Subcutaneous adipose tissue (tissue), 4 donors: ENCODE data around the gene KRT33A. TPM values are rescaled to one million over a fixed set of nuclear protein-coding genes. Genes with fewer than 3 reads are reported as not detected.

ENCODE experiments used
- CTCF ChIP-seq: fragments of 450-650 bp; IDR thresholded peaks from one replicate; pipeline ENCODE4 v1.5.1; 2016; ENCODE audit warnings: low read depth, mild to moderate bottlenecking, control low read depth, antibody characterized with exemption, moderate library complexity
- total RNA-seq, 4 donors: library from RNA; depleted of rRNA; stranded (reverse); fragments of >200 nt; gene quantifications; one replicate each; pipeline ENCODE4 v1.1.0, GENCODE V29; 2016

The KRT33A gene
- total RNA-seq, 4 donors from 2014 or later = not detected

GRCh38 chr17:41304091-41304490, 46.5 kb downstream of the KRT33A start:
- TF ChIP-seq CTCF = no peak

GRCh38 chr17:41302981-41303380, 47.6 kb downstream of the KRT33A start:
- no peak for TF ChIP-seq CTCF

- TF ChIP-seq CTCF = no peak
These were observed 48.4 kb downstream of the KRT33A start, which contains the start of gene KRTAP29-1 for GRCh38 chr17:41301916-41302901. Gene KRTAP29-1 (minus strand): TSS chr17:41302851. CDS start chr17:41302851, 0 bp downstream.

GRCh38 chr17:41301204-41301790, 49.3 kb downstream of the KRT33A start:
- no peak for TF ChIP-seq CTCF

- no peak for TF ChIP-seq CTCF
These were observed 52.0 kb downstream of the KRT33A start for GRCh38 chr17:41298458-41299135.

GRCh38 chr17:41296846-41297245, 53.8 kb downstream of the KRT33A start:
- TF ChIP-seq CTCF = no peak

Other genes starting within 250 kb of the KRT33A start
- gene KRTAP4-16, start 248.6 kb downstream of the KRT33A start, total RNA-seq = not detected
- gene KRTAP4-9, start 245.4 kb downstream of the KRT33A start, total RNA-seq = not detected
- gene KRTAP4-11, start 232.5 kb downstream of the KRT33A start, total RNA-seq = not detected
- not detected for gene KRTAP4-12, start 226.6 kb downstream of the KRT33A start, total RNA-seq
- not detected for gene KRTAP4-6, start 210.3 kb downstream of the KRT33A start, total RNA-seq
- gene KRTAP4-5, start 201.0 kb downstream of the KRT33A start, total RNA-seq = not detected
- gene KRTAP4-4, start 190.1 kb downstream of the KRT33A start, total RNA-seq = not detected
- gene KRTAP4-3, start 182.6 kb downstream of the KRT33A start, total RNA-seq = not detected
- not detected for gene KRTAP4-2, start 172.6 kb downstream of the KRT33A start, total RNA-seq
- gene KRTAP4-1, start 165.9 kb downstream of the KRT33A start, total RNA-seq = not detected
- not detected for gene KRTAP9-1, start 160.9 kb downstream of the KRT33A start, total RNA-seq
- gene KRTAP9-2, start 124.2 kb downstream of the KRT33A start, total RNA-seq = not detected
- gene KRTAP9-3, start 118.4 kb downstream of the KRT33A start, total RNA-seq = not detected
- not detected for gene KRTAP9-8, start 112.8 kb downstream of the KRT33A start, total RNA-seq
- gene KRTAP9-4, start 101.1 kb downstream of the KRT33A start, total RNA-seq = not detected
- gene KRTAP9-9, start 95.4 kb downstream of the KRT33A start, total RNA-seq = not detected
- not detected for gene KRTAP9-6, start 85.5 kb downstream of the KRT33A start, total RNA-seq
- not detected for gene KRTAP9-7, start 75.1 kb downstream of the KRT33A start, total RNA-seq
- gene KRTAP29-1, start 48.0 kb downstream of the KRT33A start, total RNA-seq = not detected
- not detected for gene KRTAP16-1, start 41.5 kb downstream of the KRT33A start, total RNA-seq
- gene KRTAP17-1, start 35.1 kb downstream of the KRT33A start, total RNA-seq = not detected
- not detected for gene KRT33B, start 19.0 kb upstream of the KRT33A start, total RNA-seq
- gene KRT34, start 31.5 kb upstream of the KRT33A start, total RNA-seq = not detected
- gene KRT31, start 46.8 kb upstream of the KRT33A start, total RNA-seq = not detected
- not detected for gene KRT37, start 73.8 kb upstream of the KRT33A start, total RNA-seq
- not detected for gene KRT38, start 90.2 kb upstream of the KRT33A start, total RNA-seq
- not detected for gene KRT32, start 116.6 kb upstream of the KRT33A start, total RNA-seq
- gene KRT35, start 130.3 kb upstream of the KRT33A start, total RNA-seq = not detected
- not detected for gene KRT36, start 139.1 kb upstream of the KRT33A start, total RNA-seq
- gene KRT13, start 154.8 kb upstream of the KRT33A start, total RNA-seq = not detected
- not detected for gene KRT15, start 168.1 kb upstream of the KRT33A start, total RNA-seq
- gene KRT19, start 177.5 kb upstream of the KRT33A start, total RNA-seq = 1 to 10 TPM in 3 of 4 donors, not detected in 1; 1.7 to 9.6 (median 2.2) TPM
- gene KRT9, start 221.2 kb upstream of the KRT33A start, total RNA-seq = not detected
- gene KRT14, start 236.1 kb upstream of the KRT33A start, total RNA-seq = 1 to 10 TPM in 2 of 4 donors, not detected in 2; 2.0 to 2.1 TPM